Heart right ventricle (tissue), 16 donors: ENCODE data around the gene ERGIC1. TPM values are rescaled to one million over a fixed set of nuclear protein-coding genes. Genes with fewer than 3 reads are reported as not detected.
A peak's percentile ranks its signal among the peaks of the same experiment; 100 is the strongest.
"Not testable (repeated sequence)": the region's sequence is repeated elsewhere in the genome, so short reads cannot be mapped to it uniquely, and the experiment has no call there.

Experiments used
- ATAC-seq, 8 donors: fragments of 200-7000 bp; cut with Tn5 transposase; one replicate each; pipeline ENCODE4 v1.9.1; 2020; ENCODE audit warnings: mild to moderate bottlenecking in 8 of 8, moderate library complexity in 8 of 8, moderate number of reproducible peaks in 1 of 8
- DNase-seq, 2 donors: peaks; one replicate each; pipeline ENCODE4 v3.0.0-alpha.2; 2020
- H3K27ac ChIP-seq, 10 donors: fragments of 200-600 bp; sonication (generic) in 2 of 10; one replicate each; pipeline versions ENCODE4 v1.5.0 to v1.8.0; 2020 to 2022; ENCODE audit warnings: mild to moderate bottlenecking in 3 of 10
- H3K27me3 ChIP-seq, 7 donors: fragments of 200-600 bp; one replicate each; pipeline ENCODE4 v1.8.0; 2021 to 2022; ENCODE audit warnings: mild to moderate bottlenecking in 2 of 7
- H3K36me3 ChIP-seq, 9 donors: fragments of 200-600 bp; sonication (generic) in 1 of 9; one replicate each; pipeline versions ENCODE4 v1.5.0 to v1.8.0; 2020 to 2022; ENCODE audit warnings: mild to moderate bottlenecking in 2 of 9
- H3K4me1 ChIP-seq, 9 donors: fragments of 200-600 bp; sonication (generic) in 1 of 9; one replicate each; pipeline versions ENCODE4 v1.5.0 to v1.8.0; 2020 to 2022; ENCODE audit warnings: mild to moderate bottlenecking in 4 of 9
- H3K4me3 ChIP-seq, 10 donors: fragments of 200-600 bp; sonication (generic) in 2 of 10; one replicate each; pipeline versions ENCODE4 v1.5.0 to v1.8.0; 2020 to 2022; ENCODE audit warnings: mild to moderate bottlenecking in 7 of 10, moderate library complexity in 2 of 10
- H3K9me3 ChIP-seq, 11 donors: fragments of 200-600 bp in 10 of 11; sonication (generic) in 2 of 11; one replicate each; pipeline versions ENCODE4 v1.5.0 to v1.8.0; 2013 to 2022; ENCODE audit warnings: mild to moderate bottlenecking in 2 of 11, control low read depth in 1 of 11, moderate library complexity in 1 of 11
- CTCF ChIP-seq, 9 donors: fragments of 200-600 bp; sonication (generic) in 2 of 9; IDR thresholded peaks; one replicate each; pipeline versions ENCODE4 v1.5.0 to v1.8.0; 2021 to 2022; ENCODE audit warnings: antibody characterized with exemption in 9 of 9, mild to moderate bottlenecking in 5 of 9, moderate library complexity in 1 of 9
- WGBS, 2 donors: extraction: QIAGEN DNeasy Blood & Tissue Kit; methylation state at CpG; one replicate each; pipeline ENCODE4 v1.1.7; 2013; ENCODE audit warnings: inconsistent platforms in 1 of 2; 5-methylcytosine and 5-hydroxymethylcytosine counted together
- intact Hi-C, 10 donors: fragments of 100-400 bp; cut with DNase I; formaldehyde crosslinking; loops; one replicate each; pipeline versions ENCODE4 v1.11.1 to v1.14.2; 2022
- long read RNA-seq, 3 donors: library from polyadenylated mRNA; unstranded; transcript quantifications; one replicate each; pipeline ENCODE4 v2.0.0, GENCODE V29; 2020 to 2021
- polyA plus RNA-seq, 2 donors: library from polyadenylated mRNA; stranded (reverse); fragments of 200-250 nt; gene quantifications; one replicate each; pipeline ENCODE4 v1.2.3, GENCODE V29; 2013
- total RNA-seq, 10 donors: library from RNA; stranded (reverse); fragmentation: NEBNext Ultra II Directional in 3 of 10; extraction: Animal tissue kit (Norgen Biotek cat#: 25700) in 3 of 10; gene quantifications; one replicate each; pipeline versions ENCODE4 v1.2.1 to v1.2.4, GENCODE V29; 2021 to 2023
- donor health status: Arrhythmogenic right ventricular cardiomyopathy.
- donor health status: ischemic (EF 13 %, LVEDD 7.1; RV severe dilation, severe dysfunction).
- donor health status: healthy with polysubstance abuse.
- donor health status: DM: no; HTN: yes; CAD: no.
- donor health status: DM: no; HTN: no; CAD: no.
- donor health status: ischemic (EF 25% LVEDD 6.9; RV normal size, moderate dysfunction).
- donor health status: ischemic (EF 25% LVEDD 5.7; RV mildly dilated, moderate dysfunction).
- donor health status: healthy.
- donor health status: DM: yes; HTN: yes; CAD: no.
- donor health status: Ischemic cardiomyopathy.
- donor health status: ischemic (EF 35%, LVEDD 5.7; RV mildly dilated, moderate dysfunction).
- donor health status: nonischemic (EF 11% LVEDD 7.7; RV severe dilation, severe dysfunction).
- donor health status: DM: yes; HTN: yes; CAD: no.
- donor health status: PGD.
- donor health status: ischemic (EF 29% LVEDD 5.4; RV normal size, mild dysfunction).
- donor health status: nonischemic (EF 23%, LVEDD 6.1; RV moderate dilation, normal function).

Gene ERGIC1
- total RNA-seq (10 to 100 TPM; 60.3 to 91.9 (median 74.2) TPM), polyA plus RNA-seq (10 to 100 TPM; 48.0 to 64.9 TPM)
- long read RNA-seq, donor 1, partial matches to known transcripts, result 1 of 9 reads
- long read RNA-seq, donor 1, other reads (novel, unspliced or antisense), result 4 of 9 reads
- long read RNA-seq, donor 2, partial matches to known transcripts, result 1 of 11 reads
- long read RNA-seq, donor 2, other reads (novel, unspliced or antisense), result 5 of 11 reads
- long read RNA-seq, donor 3, transcript ERGIC1-202 (10 exons, 2,881 nt), result major isoform, 11 of 26 reads
- long read RNA-seq, donor 3, partial matches to known transcripts, result 10 of 26 reads
- long read RNA-seq, donor 3, other reads (novel, unspliced or antisense), result 4 of 26 reads

- TF ChIP-seq CTCF (IDR thresholded peaks at IDR 0.05), result no peak
- Histone ChIP-seq H3K36me3 (peaks cover 0 to 15% (median 0%) of the 10 kb centered on the region in 9 donors), H3K4me3 (peak within 1 kb of the TSS; percentile 82 to 98 (median 88)), H3K27ac (peak within 1 kb of the TSS; percentile 80 to 91 (median 88)), H3K9me3 (no peaks in the 10 kb centered on the region), H3K27me3 (no peaks in the 10 kb centered on the region), H3K4me1 (peaks cover 0 to 60% (median 30%) of the 10 kb centered on the region in 9 donors)
- intact Hi-C loops, result no loop called here
- WGBS, 2 donors, result 3 to 4% methylated on average over 41 to 53 of the region's 53 CpGs
- ATAC-seq (peak; percentile 89 to 96 (median 93)), DNase-seq (peak; percentile 88 to 89)
Measured at GRCh38 chr5:172833686-172834414, at the start of gene ERGIC1. Gene ERGIC1 (plus strand): TSS chr5:172834251. CDS start chr5:172834414, 163 bp downstream.

GRCh38 chr5:172785429-172786088 lies 48.5 kb upstream of the ERGIC1 start:
- Histone ChIP-seq H3K27me3 (no peaks in the 10 kb centered on the region), H3K9me3 (no peaks in the 10 kb centered on the region), H3K36me3 (no peaks in the 10 kb centered on the region), H3K4me1 (peaks cover 10 to 38% (median 24%) of the 10 kb centered on the region in 9 donors), H3K4me3 (no peak overlapping the region), H3K27ac (no peak overlapping the region)
- no peak for DNase-seq
- intact Hi-C loops, result no loop called here
- 89 to 90% methylated on average over 7 of the region's 7 CpGs for WGBS, 2 donors
- no peak for ATAC-seq
- TF ChIP-seq CTCF (IDR thresholded peaks at IDR 0.05), result no peak

- no peaks in the 10 kb centered on the region for H3K9me3 ChIP-seq
- 94 to 95% methylated on average over 9 of the region's 9 CpGs for WGBS, 2 donors
- peaks cover 10 to 40% (median 24%) of the 10 kb centered on the region in 9 donors for H3K4me1 ChIP-seq
- no peaks in the 10 kb centered on the region for H3K27me3 ChIP-seq
- no peaks in the 10 kb centered on the region for H3K36me3 ChIP-seq
- no peak for TF ChIP-seq CTCF (IDR thresholded peaks at IDR 0.05)
- H3K27ac ChIP-seq, result no peak overlapping the region
- ATAC-seq (no peak), DNase-seq (no peak)
- H3K4me3 ChIP-seq, result no peak overlapping the region
- intact Hi-C loops, result no loop called here
Measured at GRCh38 chr5:172786736-172787462, 47.2 kb upstream of the ERGIC1 start.

GRCh38 chr5:172787538-172787937 lies 46.5 kb upstream of the ERGIC1 start:
- not testable (repeated sequence) for DNase-seq

More at GRCh38 chr5:172787538-172787937, 46.5 kb upstream of the ERGIC1 start:
- H3K27me3 ChIP-seq, H3K9me3 ChIP-seq, ATAC-seq, intact Hi-C loops, H3K4me3 ChIP-seq, H3K27ac ChIP-seq, H3K36me3 ChIP-seq: not testable (repeated sequence)
- peaks cover 10 to 33% (median 24%) of the 10 kb centered on the region in 9 donors for H3K4me1 ChIP-seq
- WGBS, 2 donors, result 89 to 95% methylated on average over 3 of the region's 3 CpGs
